Amniotic stem cell (primary cell): ENCODE measurements around the gene QRICH1.

Experiments
- DNase-seq: peaks from one replicate; lab custom pipeline; 2025; lab: John Stamatoyannopoulos, UW

Gene QRICH1, protein sequence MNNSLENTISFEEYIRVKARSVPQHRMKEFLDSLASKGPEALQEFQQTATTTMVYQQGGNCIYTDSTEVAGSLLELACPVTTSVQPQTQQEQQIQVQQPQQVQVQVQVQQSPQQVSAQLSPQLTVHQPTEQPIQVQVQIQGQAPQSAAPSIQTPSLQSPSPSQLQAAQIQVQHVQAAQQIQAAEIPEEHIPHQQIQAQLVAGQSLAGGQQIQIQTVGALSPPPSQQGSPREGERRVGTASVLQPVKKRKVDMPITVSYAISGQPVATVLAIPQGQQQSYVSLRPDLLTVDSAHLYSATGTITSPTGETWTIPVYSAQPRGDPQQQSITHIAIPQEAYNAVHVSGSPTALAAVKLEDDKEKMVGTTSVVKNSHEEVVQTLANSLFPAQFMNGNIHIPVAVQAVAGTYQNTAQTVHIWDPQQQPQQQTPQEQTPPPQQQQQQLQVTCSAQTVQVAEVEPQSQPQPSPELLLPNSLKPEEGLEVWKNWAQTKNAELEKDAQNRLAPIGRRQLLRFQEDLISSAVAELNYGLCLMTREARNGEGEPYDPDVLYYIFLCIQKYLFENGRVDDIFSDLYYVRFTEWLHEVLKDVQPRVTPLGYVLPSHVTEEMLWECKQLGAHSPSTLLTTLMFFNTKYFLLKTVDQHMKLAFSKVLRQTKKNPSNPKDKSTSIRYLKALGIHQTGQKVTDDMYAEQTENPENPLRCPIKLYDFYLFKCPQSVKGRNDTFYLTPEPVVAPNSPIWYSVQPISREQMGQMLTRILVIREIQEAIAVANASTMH

DNA sequence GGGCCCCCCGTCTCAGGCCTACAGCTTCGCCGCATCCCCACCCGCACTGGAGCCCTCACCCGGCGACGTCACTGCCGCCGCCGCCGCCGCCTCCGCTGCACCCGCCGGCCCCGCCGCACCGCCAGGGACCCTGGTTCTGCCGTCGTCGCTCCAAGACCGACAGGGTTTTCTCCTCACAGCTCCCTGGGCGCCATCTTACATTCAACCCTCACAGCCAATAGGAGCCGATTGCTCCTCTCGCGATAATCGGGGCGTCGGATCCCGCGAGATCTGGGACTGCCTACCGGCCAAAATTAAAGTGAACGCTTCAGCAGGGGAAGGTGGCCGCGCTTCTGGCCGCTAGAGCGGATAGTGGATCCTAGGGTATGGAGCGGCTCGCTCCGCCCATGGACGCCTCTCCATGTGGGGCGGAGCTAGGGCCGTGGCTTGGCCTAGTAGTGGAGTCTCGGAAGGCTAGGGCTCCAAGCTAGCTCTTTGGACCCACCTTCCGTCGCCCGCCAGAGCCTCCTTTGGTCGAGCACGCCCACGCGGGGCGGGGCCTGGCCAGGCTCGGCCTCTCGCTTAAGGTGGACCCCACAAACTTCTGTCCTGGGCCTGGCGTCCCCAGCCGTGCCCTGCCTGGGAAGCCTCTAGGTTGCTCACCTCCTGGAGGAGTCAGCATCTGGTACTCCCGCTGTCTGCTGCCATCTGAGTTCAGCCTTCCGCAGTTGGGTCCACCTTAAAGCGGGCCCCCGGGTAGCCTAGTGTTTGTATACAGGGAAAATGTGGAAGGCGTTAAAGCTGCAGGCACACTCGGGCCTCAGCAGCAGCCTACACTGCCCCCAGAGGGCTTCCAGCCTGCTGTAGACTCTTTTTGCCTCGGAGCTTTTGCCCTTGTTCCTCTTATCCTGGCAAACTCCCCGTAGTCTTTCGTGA lies at the start of gene QRICH1:
Gene QRICH1, minus strand, starts transcription at position 219 of the 915 bp plus-strand sequence. CDS start 17,054 bp downstream, outside the sequence.
- peak; percentile 93 for DNase-seq

DNA sequence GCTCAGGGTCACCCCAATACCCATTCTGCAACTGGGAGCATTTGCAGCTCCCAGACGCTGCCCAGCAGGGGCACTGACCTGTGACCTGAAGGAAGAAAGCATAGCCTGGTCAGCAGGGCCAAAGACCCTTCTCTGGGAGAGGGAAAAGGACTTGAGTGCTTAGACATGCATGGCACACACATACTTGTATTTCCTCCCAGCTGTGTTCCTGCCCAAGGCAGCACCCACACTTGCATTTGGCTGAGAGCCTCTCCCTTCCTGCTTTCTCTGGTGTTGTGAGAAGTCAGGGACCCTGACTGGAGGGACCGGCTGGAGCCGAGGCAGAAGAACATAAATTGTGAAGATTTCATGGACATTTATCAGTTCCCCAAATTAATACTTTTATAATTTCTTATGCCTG lies 46.2 kb upstream of the QRICH1 start:
- no peak for DNase-seq

DNA sequence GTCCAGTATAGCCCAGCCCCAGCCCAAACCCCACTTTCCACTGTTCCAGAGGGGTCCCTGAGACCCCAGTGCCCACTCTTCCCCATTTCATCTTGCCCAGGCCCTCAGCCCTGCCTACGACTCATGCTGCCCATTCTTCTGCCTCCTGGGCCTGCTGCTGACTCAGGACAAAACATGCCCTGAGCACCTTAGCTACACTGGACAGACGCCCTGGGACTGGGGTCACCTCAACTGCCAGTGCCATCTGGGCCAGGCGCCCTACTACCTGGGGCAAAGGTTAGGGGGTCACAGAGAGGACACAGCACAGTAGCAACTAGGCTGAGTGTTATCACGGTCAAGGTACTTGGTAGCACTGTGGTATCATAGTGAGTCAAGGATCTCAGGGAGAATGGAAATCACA lies 41.6 kb upstream of the QRICH1 start:
- DNase-seq, result no peak

DNA sequence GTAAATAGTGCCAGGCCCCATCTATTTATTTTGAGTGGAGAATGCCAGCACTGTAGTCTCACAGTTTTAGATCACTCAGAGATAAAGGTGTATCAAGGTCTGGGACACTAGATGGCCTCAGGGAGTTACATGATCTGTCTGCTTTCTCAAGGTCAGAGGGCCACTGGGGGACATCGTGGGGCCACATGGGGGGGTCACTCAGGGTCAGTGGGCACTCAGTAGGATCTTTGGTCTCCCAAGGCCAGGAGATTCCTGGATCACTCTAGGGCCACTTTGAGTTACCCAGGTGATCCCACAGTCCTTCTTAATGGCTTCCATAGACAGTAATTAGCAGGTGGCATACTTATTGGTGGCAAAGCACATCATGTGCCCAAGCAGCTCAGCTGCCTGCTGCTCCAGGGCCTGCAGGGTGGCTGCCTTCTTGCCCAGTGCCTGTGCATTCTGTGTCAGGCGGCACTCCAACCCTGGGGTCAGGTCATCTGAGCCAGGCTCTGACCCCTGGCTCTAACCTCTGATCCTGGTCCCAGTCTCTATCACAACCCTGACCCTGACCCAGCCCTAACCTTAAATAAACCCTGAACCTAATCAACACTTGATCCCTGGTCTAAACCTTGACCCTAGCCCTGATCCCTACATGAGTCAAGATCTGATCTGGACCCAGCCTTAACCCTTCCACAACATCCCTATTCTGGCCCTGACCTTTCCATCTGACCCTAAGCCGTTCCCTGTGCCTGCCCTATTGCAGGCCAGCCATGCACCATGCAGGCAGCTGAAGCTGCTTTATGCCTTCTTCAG lies 40.8 kb upstream of the QRICH1 start:
- DNase-seq, result no peak

DNA sequence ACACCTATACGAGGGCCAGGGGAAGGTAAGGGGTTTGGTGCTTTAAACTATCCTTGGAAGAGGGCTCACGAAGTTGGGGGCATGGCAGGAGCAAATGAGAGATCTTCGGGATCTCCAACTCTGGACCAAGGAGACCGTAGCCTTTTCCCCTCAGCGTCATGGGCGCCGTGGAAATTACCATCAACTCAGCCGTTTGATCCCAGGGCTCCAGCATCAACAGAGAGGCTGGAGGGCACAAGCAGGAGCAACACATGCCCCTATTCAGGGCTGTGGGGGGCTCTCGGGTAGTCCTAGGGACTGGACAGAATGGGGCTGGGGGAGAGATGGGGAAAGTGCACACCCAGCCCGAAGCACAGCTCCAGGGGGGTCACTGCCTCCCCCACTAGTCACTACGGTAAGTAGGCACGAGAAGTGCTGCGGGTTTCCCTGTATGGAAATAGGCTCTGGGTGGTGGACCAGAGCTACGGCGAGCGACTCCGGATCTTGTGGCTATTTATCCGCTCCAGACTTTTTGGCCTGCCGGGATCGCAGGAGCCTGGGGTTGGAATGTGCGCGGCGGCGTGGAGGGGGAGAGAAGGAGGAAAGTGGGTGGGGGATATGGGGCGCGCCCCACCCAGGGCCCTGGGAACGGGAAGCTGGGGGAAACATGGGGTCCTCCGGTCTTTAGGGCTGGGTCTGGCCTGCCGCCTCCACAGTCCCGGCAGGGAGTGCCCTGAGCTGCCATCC lies 39.5 kb upstream of the QRICH1 start:
- peak; percentile 76 for DNase-seq

DNA sequence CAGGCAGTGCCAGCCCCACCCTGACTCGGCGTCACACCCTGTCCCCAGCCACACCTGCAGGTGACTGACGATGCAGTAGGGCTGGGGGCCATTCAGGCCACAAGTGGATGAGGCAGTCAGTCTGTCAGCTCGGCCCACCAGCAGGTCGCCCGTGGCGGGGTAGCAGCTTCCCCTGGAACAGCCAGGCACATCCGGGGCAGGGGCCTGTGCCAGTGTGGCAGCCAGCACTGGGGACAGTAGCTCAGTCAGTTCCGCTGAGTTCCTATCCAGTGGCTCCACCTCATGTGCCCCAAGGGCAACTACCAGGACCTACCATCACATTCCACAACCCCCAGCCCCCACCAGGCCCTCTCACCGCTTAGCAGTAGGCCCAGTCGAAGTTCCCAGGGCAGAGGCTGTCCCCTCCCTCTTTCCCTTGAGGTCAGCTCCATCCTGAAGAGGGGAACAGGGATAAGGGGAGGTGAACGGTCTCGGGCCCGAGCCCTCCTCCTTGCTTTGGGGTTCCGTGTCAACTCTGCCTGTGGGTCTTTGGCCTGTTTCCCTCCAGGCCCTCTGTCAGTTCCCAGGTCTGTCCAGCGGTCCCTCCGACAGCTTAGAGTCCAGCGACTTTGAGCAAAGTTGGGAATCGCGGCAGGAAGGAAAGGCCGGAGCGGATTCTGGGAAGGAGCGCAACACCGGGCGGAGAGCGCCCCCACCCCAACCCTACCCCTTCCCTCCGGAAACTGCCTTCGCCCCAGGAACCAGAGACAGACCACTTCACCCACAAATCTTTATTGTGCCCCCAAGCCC lies 38.8 kb upstream of the QRICH1 start, which contains the start of gene LAMB2:
Gene LAMB2, minus strand, starts transcription at position 614 of the 789 bp plus-strand sequence. Its CDS starts 183 bp downstream, at position 431.
- DNase-seq, result peak; percentile 64

DNA sequence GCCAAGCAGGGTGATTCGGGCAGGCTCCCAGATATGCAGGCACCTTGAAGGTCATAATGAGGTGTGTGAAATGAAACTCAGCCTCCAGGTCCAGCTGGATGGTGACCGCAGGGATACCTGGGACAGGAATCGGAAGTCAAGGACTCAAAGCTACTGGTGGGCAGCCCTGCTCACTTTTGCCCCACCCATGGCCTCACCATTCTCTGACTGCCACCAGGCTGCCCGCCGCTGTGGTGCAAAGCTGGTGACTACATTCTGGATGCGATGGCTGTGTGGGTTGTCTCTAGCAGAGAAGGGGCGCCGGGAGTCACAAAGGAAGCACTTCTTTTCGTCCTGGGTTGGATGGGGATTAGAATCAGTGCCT lies 38.2 kb upstream of the QRICH1 start:
- no peak for DNase-seq

DNA sequence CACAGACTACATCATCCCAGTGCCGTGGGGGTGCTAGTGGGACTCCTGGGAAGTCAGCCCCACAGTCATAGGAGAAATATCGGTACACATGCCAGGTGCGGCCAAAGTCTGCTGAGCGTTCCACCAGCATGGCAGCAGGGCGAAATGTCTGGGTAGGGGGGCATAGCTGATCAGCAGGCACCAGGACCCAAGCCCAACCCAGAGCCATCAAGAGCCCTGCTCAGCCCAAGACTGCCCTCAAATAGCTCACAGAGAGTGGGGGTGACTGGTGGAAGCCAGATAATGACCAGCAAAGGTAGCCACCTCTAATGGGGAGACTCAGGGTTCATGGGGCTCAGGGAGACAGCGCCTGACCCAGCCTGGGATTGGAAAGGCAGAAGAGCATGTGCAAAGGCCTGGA lies 37.7 kb upstream of the QRICH1 start:
- DNase-seq, result no peak

DNA sequence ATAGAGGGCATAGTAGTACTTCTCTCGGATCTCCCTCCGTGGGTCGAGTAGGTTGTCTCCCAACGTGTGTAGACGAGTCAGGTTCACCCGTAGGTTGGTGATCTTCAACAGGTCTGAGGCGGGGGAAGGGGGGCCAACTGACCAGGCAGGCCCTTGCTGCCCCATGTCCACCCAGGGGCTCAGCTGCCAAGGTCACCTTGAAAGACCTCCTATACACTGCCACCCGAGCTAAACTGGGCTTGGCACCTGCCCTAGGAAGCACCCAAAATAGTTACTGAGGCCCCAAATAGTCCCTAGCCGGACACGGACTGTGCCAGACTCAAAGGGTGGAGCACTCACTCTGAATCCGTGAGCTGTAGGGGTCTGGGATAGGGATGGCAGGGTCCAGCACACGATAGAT lies 37.2 kb upstream of the QRICH1 start:
- no peak for DNase-seq

DNA sequence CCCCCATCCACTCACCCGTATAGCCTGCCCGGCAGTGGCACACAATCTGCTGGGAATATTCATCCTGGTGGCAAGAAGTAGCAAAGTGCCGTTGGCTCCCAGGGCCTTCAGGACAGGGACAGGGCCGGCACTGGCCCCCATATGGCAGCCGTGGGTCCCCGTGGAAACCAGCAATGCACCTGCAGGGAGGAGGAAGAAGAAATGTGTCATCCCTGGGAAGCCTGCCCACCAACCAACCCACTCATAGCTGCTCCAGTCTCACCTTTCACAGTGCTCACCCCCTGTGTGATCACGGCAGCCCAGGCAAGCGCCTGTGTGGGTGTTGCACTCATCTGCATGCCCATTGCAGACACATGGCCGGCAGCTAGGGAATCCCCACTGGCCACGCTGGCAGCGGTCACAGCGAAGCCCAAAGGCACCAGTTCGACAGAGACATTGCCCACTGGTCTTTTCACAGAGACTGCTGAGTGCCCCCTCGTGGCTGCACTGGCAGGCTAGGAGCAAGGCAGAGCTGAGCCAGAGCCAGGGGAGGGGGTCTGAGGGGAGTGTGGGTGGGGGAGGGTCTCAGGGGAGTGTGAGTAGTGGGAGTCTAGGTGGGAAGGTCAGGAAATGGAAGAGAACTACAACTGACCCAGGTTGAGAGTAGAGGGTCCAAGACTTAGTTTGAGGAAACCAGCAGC lies 31.3 kb upstream of the QRICH1 start:
- DNase-seq, result no peak

DNA sequence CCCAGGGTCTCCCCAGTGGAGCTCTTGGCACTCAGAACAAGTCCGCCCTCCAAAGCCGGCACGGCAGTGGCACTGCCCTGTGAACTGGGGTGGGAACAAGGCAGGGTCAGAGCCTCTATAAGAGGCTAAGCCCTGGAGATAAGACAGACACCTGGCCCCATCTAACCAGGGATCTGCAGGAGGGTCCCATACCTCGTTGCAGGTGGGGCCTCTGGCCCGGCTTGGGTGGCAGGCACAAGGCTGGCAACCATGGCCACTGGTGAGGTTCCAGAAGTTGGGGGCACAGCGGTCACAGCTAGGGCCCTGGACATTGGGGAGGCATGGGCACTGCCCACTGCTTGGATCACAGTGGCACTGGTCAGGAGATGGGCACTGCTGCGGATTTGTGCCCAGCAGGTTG lies 30.3 kb upstream of the QRICH1 start:
- no peak for DNase-seq

DNA sequence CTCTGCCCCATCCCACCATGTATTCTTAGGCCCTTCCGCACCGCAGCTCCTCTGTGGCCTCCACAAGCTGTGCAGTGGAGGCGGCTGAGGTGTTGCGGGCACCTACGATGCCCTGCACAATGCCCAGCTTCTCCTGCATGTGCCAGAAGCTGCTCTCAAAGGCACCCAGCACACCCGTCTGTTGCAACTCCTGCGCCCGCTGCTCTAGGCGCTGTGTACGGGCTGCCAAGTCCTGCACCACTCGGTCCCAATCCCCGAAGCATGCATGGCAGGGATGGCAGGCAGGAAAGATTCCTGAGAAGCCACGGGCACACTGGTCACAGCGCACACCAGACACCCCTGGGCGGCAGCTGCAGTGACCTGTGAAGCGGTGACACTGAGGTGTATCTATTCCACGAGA lies 29.8 kb upstream of the QRICH1 start:
- no peak for DNase-seq

DNA sequence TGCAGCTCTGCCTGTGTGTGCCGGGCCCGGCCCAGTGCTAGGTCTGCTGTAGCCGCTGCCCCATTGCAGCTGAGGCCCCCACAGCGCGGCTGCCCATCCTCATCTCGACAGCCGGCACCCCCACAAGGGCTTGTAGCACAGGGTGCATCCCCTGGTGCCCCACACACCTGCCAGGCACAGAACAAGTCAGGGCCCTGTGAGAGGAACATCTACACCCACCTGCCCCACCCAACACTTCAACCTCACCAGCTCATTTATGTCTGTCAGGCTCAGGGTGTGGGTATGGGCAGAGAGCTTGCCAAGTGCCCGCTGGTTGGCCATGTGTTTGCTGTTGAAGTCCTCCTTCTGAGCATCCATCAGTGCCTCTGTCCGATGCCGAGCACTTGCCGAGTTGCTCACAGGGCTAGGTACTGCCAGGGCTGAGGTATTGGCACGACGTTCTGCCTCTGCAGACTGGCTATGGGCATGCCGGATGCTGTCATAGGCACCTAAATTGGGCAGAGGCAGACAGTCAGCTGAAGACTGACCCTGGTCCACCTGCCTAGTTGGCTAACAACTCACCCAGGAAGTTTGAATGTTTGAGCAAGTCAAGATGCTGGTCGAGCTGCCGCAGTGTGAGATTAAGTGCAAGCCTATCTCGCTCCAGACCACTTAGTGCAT lies 29.1 kb upstream of the QRICH1 start:
- no peak for DNase-seq

DNA sequence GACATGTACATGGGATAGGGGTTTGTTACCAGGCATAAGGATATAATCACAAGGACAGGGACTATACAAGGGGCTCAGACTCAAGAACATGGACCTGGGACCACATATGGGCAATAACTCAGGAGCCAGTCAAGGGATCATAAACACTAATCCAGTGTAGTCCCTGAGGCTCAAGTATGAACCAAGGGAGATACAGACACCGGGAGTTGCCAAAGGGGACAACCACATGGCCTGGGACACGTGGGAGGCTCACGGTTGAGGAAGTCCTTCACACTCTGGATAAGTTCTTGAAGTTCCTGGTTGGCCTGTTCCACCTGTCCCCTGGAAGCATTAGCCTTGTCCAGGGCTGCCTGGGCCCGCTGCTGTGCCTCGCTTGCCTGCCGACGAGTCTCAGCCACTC lies 28.6 kb upstream of the QRICH1 start:
- DNase-seq, result no peak

DNA sequence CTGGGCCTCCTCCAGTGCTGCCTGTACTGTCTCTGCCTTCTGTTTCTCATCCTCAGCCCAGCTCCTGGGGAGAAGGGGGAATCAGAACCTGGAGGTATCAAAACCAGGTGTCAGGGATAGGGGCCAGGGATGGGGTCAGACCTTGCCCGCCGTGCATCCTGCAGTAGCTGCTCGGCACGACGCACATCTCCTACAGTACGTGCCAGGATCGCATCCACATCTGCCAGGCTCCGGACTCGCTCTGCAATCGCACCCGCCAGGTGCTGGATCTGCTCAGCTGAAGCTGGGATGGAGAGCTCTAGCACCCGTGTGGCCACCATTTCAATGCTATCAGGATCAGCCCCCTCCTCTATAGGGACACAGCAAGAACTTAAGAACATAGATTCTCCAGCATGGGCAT lies 28.2 kb upstream of the QRICH1 start:
- DNase-seq, result no peak

DNA sequence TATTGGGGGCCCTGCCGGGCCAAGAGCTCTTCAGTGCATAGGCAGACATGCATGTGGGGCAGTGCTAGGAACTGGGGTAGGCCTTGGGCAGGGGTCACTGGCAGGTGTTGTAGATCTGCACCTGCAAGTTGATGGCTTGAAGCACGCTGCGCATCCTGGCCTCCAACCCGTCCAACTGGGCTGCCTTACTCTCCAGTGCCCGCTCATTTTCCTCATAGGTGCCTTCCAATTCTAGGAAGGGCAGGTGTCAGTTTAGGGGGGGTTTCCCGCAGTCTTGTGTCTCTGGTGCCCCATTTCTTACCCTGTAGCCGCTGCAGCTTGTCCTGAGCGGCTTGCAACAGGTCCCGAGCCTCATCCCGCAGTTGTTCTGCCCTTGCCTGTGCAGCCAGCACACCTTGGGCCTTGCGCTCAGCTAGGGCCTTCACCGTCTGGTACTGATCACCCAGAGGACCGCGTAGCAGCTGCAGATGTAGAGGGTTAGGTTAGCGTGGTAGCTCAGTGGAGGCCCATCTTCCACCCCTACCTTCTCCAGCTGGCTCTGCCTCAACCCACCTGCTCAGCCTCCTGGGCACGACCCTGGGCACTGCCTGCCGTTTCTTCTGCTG lies 27.4 kb upstream of the QRICH1 start:
- no peak for DNase-seq

DNA sequence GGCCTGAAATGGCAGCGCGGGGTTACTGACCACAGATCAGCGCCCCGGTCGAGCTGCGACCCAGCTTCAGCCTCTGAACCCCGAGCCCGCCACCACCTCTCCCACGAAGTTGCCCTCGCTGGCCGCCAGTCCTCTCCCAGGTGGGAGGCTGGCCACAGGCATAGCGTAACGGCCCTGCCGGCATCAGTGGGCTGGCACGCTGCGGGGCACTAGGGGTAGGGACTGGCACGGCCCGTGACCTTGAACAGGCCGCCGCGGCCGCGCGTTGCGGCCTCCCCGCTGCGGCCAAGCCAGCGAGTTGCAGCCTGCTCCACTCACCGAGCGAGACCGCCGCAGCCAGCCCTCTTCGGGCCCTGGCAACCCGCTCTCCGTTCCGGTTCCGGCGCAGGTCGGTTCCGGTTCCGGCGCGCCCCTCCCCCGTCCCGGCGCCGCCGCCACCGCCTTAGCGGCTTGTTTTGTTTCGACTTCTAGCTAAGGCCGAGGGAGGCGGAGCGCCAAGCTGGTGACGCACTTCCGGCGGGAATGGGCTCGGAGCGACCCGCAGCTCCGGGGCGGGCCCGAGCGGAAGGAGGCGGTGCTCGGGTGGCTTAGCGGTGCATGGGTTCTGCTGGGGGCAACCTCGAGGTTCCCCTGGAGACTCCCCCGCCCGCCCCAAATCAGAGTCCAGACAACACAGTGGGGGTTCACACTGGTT lies 26.7 kb upstream of the QRICH1 start, which contains the start of gene USP19:
Gene USP19, minus strand, starts transcription at position 386 of the 694 bp plus-strand sequence. CDS start 1,678 bp downstream, outside the sequence.
- peak; percentile 62 for DNase-seq

DNA sequence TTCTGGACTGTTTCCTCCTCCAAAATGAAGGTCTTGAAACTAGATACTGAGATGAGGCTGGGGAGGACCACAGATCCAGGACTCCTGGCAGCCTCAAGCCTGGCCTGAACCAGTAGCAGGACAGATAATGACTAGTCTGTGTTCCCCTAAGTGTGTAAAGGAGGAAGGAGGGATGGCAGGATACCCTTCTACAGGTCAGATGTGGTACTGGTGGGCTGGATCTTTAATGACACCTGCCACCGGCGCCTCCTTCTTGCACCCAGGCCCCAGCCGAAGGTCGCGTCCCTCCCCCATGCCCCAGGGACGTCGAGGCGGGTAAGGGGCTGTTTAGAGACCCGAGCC lies 26.2 kb upstream of the QRICH1 start:
- DNase-seq, result no peak
